GM23248 (cell line): Measurements from ENCODE around the gene PTP4A2. TPM values are rescaled to one million over a fixed set of nuclear protein-coding genes. Genes with fewer than 3 reads are reported as not detected.

Source experiments
- DNase-seq: peaks from one replicate; pipeline ENCODE4 v3.0.0-alpha.2; 2015
- H2AFZ ChIP-seq: fragments of 200-600 bp; sonication (generic); 2 replicates; pipeline ENCODE4 v1.6.1; 2016; ENCODE audit warnings: antibody characterized with exemption
- H3F3A ChIP-seq: fragments of 200-600 bp; sonication (generic); 2 replicates; pipeline ENCODE4 v1.6.1; 2016; ENCODE audit warnings: mild to moderate bottlenecking, antibody characterized with exemption, mixed run types; ENCODE audit not compliant: insufficient read depth
- H3K27ac ChIP-seq: fragments of 200-600 bp; sonication (generic); 2 replicates; pipeline ENCODE4 v1.5.1; 2016; ENCODE audit warnings: mild to moderate bottlenecking
- H3K27me3 ChIP-seq: fragments of 200-600 bp; sonication (generic); replicated peaks from 2 replicates; pipeline ENCODE4 v1.6.1; 2016; ENCODE audit warnings: mild to moderate bottlenecking; ENCODE audit not compliant: insufficient read depth
- H3K36me3 ChIP-seq: fragments of 200-600 bp; sonication (generic); 2 replicates; pipeline ENCODE4 v1.6.1; 2016; ENCODE audit warnings: low read depth, mild to moderate bottlenecking
- H3K4me1 ChIP-seq: fragments of 200-600 bp; sonication (generic); 2 replicates; pipeline ENCODE4 v1.6.1; 2016; ENCODE audit warnings: mild to moderate bottlenecking; ENCODE audit not compliant: insufficient read depth
- H3K4me2 ChIP-seq: fragments of 200-600 bp; sonication (generic); one replicate; pipeline ENCODE4 v1.6.1; 2016; ENCODE audit warnings: mild to moderate bottlenecking; ENCODE audit not compliant: unreplicated experiment
- H3K4me3 ChIP-seq: fragments of 200-600 bp; sonication (generic); 2 replicates; pipeline ENCODE4 v1.5.1; 2016; ENCODE audit warnings: mild to moderate bottlenecking
- H3K79me2 ChIP-seq: fragments of 200-600 bp; sonication (generic); 2 replicates; pipeline ENCODE4 v1.6.1; 2016; ENCODE audit warnings: mild to moderate bottlenecking; ENCODE audit not compliant: insufficient read depth
- H3K9ac ChIP-seq: fragments of 200-600 bp; sonication (generic); 2 replicates; pipeline ENCODE4 v1.6.1; 2016; ENCODE audit warnings: mild to moderate bottlenecking
- H3K9me2 ChIP-seq: fragments of 200-600 bp; sonication (generic); 2 replicates; pipeline ENCODE4 v1.6.1; 2016; ENCODE audit warnings: mixed run types, mild to moderate bottlenecking, moderate library complexity; ENCODE audit not compliant: insufficient read depth
- H3K9me3 ChIP-seq: fragments of 200-600 bp; sonication (generic); one replicate; pipeline ENCODE4 v1.6.1; 2017; ENCODE audit warnings: low read depth
- H4K20me1 ChIP-seq: fragments of 200-600 bp; sonication (generic); 2 replicates; pipeline ENCODE4 v1.6.0; 2016; ENCODE audit not compliant: insufficient read depth
- EZH2 ChIP-seq: fragments of 200-600 bp; sonication (generic); IDR thresholded peaks from 2 replicates; pipeline ENCODE4 v1.6.1; 2018; ENCODE audit warnings: antibody characterized with exemption, mild to moderate bottlenecking; ENCODE audit not compliant: insufficient read depth, poor library complexity, severe bottlenecking
- EZH2phosphoT487 ChIP-seq: fragments of 200-600 bp; sonication (generic); IDR thresholded peaks from 2 replicates; pipeline ENCODE4 v1.6.1; 2018; ENCODE audit warnings: antibody characterized with exemption, moderate library complexity, mild to moderate bottlenecking, low read depth; ENCODE audit not compliant: insufficient read depth
- WGBS, 2 experiments: methylation state at CpG; one replicate each; pipeline ENCODE4 v1.1.6; 2015 to 2017; ENCODE audit warnings: low lambda C conversion rate in 2 of 2, low coverage in 1 of 2; ENCODE audit errors: missing lambda C conversion rate in 2 of 2; 5-methylcytosine and 5-hydroxymethylcytosine counted together
- in situ Hi-C: fragments of 300-500 bp; cut with MboI; formaldehyde crosslinking; loops from 2 replicates; pipeline ENCODE4 v1.15.0; 2020
- polyA plus RNA-seq: library from polyadenylated mRNA; unstranded; fragments of >200 nt; fragmentation: Nextera tagmentation; extraction: Ambion mirVana; gene quantifications from 2 replicates; pipeline ENCODE4 v1.2.1, GENCODE V29; 2016
- total RNA-seq: library from RNA; depleted of rRNA; stranded (reverse); fragments of >200 nt; shearing (Covaris generic); gene quantifications from 2 replicates; pipeline ENCODE4 v1.2.3, GENCODE V29; 2014

The PTP4A2 gene
- total and polyA plus RNA-seq, 2 experiments from 2014 or later, result 292 to 379 TPM

GRCh38 chr1:31981972-31982371, 43.8 kb upstream of the PTP4A2 start:
- Histone ChIP-seq H3K4me1 (peaks cover 14% of the 10 kb centered on the region), H3K4me3 (no peak overlapping the region), H2AFZ (no peak overlapping the region), H3K27ac (no peak overlapping the region), H3K9ac (no peak overlapping the region), H3K27me3 (no peaks in the 10 kb centered on the region), H3F3A (peaks cover 11% of the 10 kb centered on the region), H3K9me3 (no peaks in the 10 kb centered on the region), H3K79me2 (no peaks in the 10 kb centered on the region), H3K4me2 (no peak overlapping the region), H3K36me3 (no peaks in the 10 kb centered on the region), H4K20me1 (no peaks in the 10 kb centered on the region), H3K9me2 (no peaks in the 10 kb centered on the region)
- DNase-seq, result no peak
- in situ Hi-C loops, result no loop called here
- TF ChIP-seq EZH2, result no peak
- no peak for TF ChIP-seq EZH2phosphoT487
- 40 to 50% methylated on average over 3 of the region's 3 CpGs for WGBS, 2 experiments

GRCh38 chr1:31981456-31981839, 43.3 kb upstream of the PTP4A2 start:
- no peak overlapping the region for H2AFZ ChIP-seq
- H3K9me3 ChIP-seq, result no peaks in the 10 kb centered on the region
- in situ Hi-C loops, result no loop called here
- no peaks in the 10 kb centered on the region for H3K9me2 ChIP-seq
- no peaks in the 10 kb centered on the region for H3K27me3 ChIP-seq
- WGBS, 2 experiments, result 97% methylated on average over 2 of the region's 2 CpGs
- peaks cover 15% of the 10 kb centered on the region for H3K4me1 ChIP-seq
- H3K4me3 ChIP-seq, result no peak overlapping the region
- DNase-seq, result no peak
- H3K4me2 ChIP-seq, result no peak overlapping the region
- peaks cover 11% of the 10 kb centered on the region for H3F3A ChIP-seq
- no peak overlapping the region for H3K27ac ChIP-seq
- no peaks in the 10 kb centered on the region for H3K79me2 ChIP-seq
- no peaks in the 10 kb centered on the region for H4K20me1 ChIP-seq
- no peak overlapping the region for H3K9ac ChIP-seq
- no peaks in the 10 kb centered on the region for H3K36me3 ChIP-seq
- no peak for TF ChIP-seq EZH2
- TF ChIP-seq EZH2phosphoT487, result no peak

- in situ Hi-C loops, result no loop called here
- Histone ChIP-seq H3K9ac (no peak overlapping the region), H3K9me3 (no peaks in the 10 kb centered on the region), H3K4me3 (no peak overlapping the region), H3K9me2 (no peaks in the 10 kb centered on the region), H4K20me1 (no peaks in the 10 kb centered on the region), H3F3A (peaks cover 11% of the 10 kb centered on the region), H3K4me2 (no peak overlapping the region), H2AFZ (no peak overlapping the region), H3K27me3 (no peaks in the 10 kb centered on the region), H3K79me2 (no peaks in the 10 kb centered on the region), H3K27ac (no peak overlapping the region), H3K36me3 (no peaks in the 10 kb centered on the region), H3K4me1 (peaks cover 15% of the 10 kb centered on the region)
- DNase-seq, result no peak
- TF ChIP-seq EZH2 (no peak), EZH2phosphoT487 (no peak)
- WGBS, 2 experiments, result 70 to 71% methylated on average over 10 of the region's 10 CpGs
Observed at GRCh38 chr1:31980835-31981455, 42.8 kb upstream of the PTP4A2 start.

- Histone ChIP-seq H3K4me1 (0 out of 2 replicates have a peak, but pooled peaks cover 5% of the 10 kb centered on the region), H3K79me2 (no peaks in the 10 kb centered on the region), H4K20me1 (no peaks in the 10 kb centered on the region), H3K27ac (no peak overlapping the region), H3K36me3 (no peaks in the 10 kb centered on the region), H3K27me3 (no peaks in the 10 kb centered on the region), H3K9me2 (no peaks in the 10 kb centered on the region), H3K9me3 (no peaks in the 10 kb centered on the region), H3K4me2 (no peak overlapping the region), H3K4me3 (no peak overlapping the region), H3F3A (no peaks in the 10 kb centered on the region), H2AFZ (no peak overlapping the region), H3K9ac (no peak overlapping the region)
- WGBS, 2 experiments, result 80 to 88% methylated on average over 4 of the region's 4 CpGs
- in situ Hi-C loops, result no loop called here
- TF ChIP-seq EZH2phosphoT487 (no peak), EZH2 (no peak)
- DNase-seq, result no peak
Observed at GRCh38 chr1:31978843-31979400, 40.8 kb upstream of the PTP4A2 start.
